DMS153 treated with DMSO at 0.1 percent for 48 hours (cell line): ENCODE data around the gene MOB1A.
"Not testable (repeated sequence)": the region's sequence is repeated elsewhere in the genome, so short reads cannot be mapped to it uniquely, and the experiment has no call there.

Experiments
- DNase-seq: peaks from one replicate; lab custom pipeline; 2025; ENCODE audit not compliant: unreplicated experiment; lab: John Stamatoyannopoulos, UW

Gene MOB1A

GRCh38 chr2:74199275-74199701, 20.6 kb upstream of the MOB1A start:
- DNase-seq = no peak

- DNase-seq = peak; percentile 94
These were observed 20.0 kb upstream of the MOB1A start, which contains the start of gene MTHFD2 for GRCh38 chr2:74198461-74199274. Gene MTHFD2, plus strand, starts transcription at chr2:74198615. Its CDS starts 27 bp downstream, at chr2:74198642.

GRCh38 chr2:74198023-74198460, 19.4 kb upstream of the MOB1A start:
- DNase-seq = no peak

- DNase-seq = no peak
These were observed 18.4 kb upstream of the MOB1A start for GRCh38 chr2:74197049-74197448.

- no peak for DNase-seq
These were observed 16.1 kb upstream of the MOB1A start for GRCh38 chr2:74194799-74195198.

- no peak for DNase-seq
These were observed 13.1 kb upstream of the MOB1A start for GRCh38 chr2:74191596-74192380.

GRCh38 chr2:74188696-74189095, 10.0 kb upstream of the MOB1A start:
- DNase-seq = no peak

GRCh38 chr2:74188018-74188601, 9.4 kb upstream of the MOB1A start:
- no peak for DNase-seq

GRCh38 chr2:74186706-74187105, 8.0 kb upstream of the MOB1A start:
- not testable (repeated sequence) for DNase-seq

GRCh38 chr2:74186038-74186437, 7.4 kb upstream of the MOB1A start:
- DNase-seq = no peak

GRCh38 chr2:74183878-74184277, 5.2 kb upstream of the MOB1A start:
- no peak for DNase-seq

GRCh38 chr2:74181739-74182138, 3.1 kb upstream of the MOB1A start:
- DNase-seq = no peak

GRCh38 chr2:74179063-74179865, 585 bp upstream of the MOB1A start:
- no peak for DNase-seq

- no peak for DNase-seq
These were observed 983 bp downstream of the MOB1A start for GRCh38 chr2:74177696-74178095.

- DNase-seq = no peak
These were observed 3.8 kb downstream of the MOB1A start for GRCh38 chr2:74174909-74175308.

- DNase-seq = no peak
These were observed 9.9 kb downstream of the MOB1A start for GRCh38 chr2:74168739-74169138.

GRCh38 chr2:74164761-74165160, 13.9 kb downstream of the MOB1A start:
- DNase-seq = no peak

- no peak for DNase-seq
These were observed 15.7 kb downstream of the MOB1A start for GRCh38 chr2:74162951-74163350.

- DNase-seq = no peak
These were observed 22.8 kb downstream of the MOB1A start for GRCh38 chr2:74155830-74156229.

GRCh38 chr2:74152954-74153353, 25.7 kb downstream of the MOB1A start:
- no peak for DNase-seq
